Stimulated activated CD4-positive, alpha-beta T cell treated with anti-CD3 and anti-CD28 coated beads, Interleukin-1b, Interleukin-23, amount 100 ng/mL, for 48 hours (primary cell): ENCODE data around the gene MEF2B.
A peak's percentile ranks its signal among the peaks of the same experiment; 100 is the strongest.
"Not testable (repeated sequence)": the region's sequence is repeated elsewhere in the genome, so short reads cannot be mapped to it uniquely, and the experiment has no call there.

Experiments used
- DNase-seq: peaks from one replicate; pipeline ENCODE4 v3.0.0-alpha.2; 2020

The MEF2B gene

GRCh38 chr19:19192910-19193423 is 22.9 kb upstream of the MEF2B start:
- no peak for DNase-seq

DNA sequence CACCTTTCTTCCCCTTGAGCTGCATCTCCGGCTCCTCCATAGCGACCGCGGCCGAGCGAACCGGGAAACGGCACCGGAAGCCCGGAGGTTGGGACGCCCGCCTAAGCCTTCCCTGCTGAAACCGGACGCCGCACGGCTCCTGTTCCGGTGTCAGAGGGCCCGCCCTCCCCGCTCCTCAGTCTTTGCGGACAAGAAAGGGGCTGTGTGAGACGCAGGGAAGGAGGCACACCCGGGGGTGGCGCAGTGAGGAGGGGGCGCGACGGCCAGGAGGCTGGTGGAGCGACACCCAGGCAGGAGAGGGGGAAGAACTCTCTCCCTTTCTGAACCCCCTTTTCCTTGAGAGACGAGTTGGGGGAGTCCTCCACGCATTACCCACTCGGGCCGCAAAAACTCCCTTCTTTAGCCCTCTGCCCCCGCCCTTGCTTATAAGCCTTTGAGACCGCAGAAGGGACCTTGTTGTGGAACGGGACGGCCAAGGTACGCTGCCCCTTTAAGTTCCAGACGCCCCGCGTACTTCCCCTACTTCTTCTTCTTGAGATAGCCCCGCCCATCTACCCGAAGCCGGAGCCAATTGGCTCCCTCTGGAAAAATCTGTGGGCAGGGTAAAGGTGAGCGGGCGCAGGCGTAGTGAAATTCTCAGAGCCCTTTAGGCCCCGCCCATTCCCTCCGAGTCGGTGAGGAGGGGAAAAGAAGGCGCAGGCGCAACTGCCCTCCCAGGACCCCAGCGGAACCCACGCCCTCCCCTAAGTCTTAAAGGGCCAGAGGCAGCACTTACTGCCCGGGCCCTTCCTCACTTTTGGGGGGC is 22.2 kb upstream of the MEF2B start, which contains the start of the genes BORCS8 and RFXANK:
TSS of gene BORCS8 (minus strand) at position 75 of the 805 bp plus-strand sequence. CDS start at position 40, 35 bp downstream.
TSS of gene RFXANK (plus strand) at position 181 of the 805 bp plus-strand sequence. CDS start 1,689 bp downstream, outside the sequence.
- DNase-seq, result peak; percentile 99

- DNase-seq, result no peak
Measured at GRCh38 chr19:19191768-19192077, 21.7 kb upstream of the MEF2B start.

GRCh38 chr19:19186742-19187141 is 16.7 kb upstream of the MEF2B start:
- DNase-seq, result no peak

DNA sequence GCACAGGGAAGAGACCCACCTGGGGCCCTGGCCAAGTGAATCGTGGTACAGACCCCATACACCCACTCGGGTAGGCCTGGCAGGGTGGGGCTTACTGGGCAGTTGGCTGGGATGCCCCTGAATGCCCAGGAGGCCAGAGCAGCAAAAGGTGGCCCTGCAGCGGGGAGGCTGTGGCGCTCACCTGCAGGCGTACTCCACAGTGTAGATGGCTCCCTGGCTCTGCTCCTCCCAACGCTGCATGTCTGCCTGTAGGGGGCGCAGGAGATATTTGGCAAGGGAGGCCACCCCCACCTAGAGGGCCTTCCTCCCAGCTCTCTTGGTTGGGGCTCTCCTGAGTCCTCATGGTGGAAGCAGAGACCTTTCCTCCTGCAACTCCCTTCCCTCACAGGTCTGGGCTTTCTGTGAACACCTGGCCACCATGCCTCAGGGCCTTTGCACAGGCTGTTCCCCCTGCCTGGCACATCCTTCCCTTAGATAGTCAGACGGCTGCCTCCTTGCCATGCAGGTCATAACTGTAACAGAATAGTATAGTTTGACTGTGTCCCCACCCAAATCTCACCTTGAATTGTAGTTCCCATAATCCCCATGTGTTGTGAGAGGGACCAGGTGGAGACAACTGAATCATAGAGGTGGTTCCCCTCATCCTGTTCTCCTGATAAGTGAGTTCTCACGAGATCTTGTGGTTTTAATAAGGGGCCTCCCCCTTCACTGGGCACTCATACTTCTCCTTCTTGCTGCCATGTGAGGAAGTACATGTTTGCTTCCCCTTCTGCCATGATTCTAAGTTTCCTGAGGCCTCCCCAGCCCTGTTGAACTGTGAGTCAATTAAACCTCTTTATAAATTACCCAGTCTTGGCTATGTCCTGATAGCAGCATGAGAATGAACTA is 16.0 kb upstream of the MEF2B start:
- DNase-seq, result peak; percentile 59

GRCh38 chr19:19181488-19181998 is 11.5 kb upstream of the MEF2B start:
- no peak for DNase-seq

- no peak for DNase-seq
Measured at GRCh38 chr19:19179548-19180441, 9.7 kb upstream of the MEF2B start.

GRCh38 chr19:19176950-19177349 is 6.9 kb upstream of the MEF2B start:
- no peak for DNase-seq

DNA sequence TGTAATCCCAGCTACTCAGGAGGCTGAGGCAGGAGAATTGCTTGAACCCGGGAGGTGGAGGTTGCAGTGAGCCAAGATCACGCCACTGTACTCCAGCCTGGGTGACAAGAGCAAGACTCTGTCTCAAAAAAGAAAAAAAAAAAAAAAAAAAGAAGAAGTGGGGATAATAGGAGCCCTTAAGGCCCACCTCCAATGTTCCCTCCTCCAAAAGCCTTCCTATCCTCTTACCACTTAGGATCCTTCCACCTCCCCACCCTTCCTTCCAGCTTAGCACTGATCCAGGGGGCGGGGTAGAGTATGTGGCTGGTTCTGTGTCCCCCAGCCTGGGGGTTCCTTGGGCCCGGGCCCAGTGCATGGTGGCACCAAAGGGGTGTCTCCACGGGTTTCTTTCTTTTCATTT is 3.2 kb upstream of the MEF2B start:
- not testable (repeated sequence) for DNase-seq

- no peak for DNase-seq
Measured at GRCh38 chr19:19171821-19172532, 1.9 kb upstream of the MEF2B start.

DNA sequence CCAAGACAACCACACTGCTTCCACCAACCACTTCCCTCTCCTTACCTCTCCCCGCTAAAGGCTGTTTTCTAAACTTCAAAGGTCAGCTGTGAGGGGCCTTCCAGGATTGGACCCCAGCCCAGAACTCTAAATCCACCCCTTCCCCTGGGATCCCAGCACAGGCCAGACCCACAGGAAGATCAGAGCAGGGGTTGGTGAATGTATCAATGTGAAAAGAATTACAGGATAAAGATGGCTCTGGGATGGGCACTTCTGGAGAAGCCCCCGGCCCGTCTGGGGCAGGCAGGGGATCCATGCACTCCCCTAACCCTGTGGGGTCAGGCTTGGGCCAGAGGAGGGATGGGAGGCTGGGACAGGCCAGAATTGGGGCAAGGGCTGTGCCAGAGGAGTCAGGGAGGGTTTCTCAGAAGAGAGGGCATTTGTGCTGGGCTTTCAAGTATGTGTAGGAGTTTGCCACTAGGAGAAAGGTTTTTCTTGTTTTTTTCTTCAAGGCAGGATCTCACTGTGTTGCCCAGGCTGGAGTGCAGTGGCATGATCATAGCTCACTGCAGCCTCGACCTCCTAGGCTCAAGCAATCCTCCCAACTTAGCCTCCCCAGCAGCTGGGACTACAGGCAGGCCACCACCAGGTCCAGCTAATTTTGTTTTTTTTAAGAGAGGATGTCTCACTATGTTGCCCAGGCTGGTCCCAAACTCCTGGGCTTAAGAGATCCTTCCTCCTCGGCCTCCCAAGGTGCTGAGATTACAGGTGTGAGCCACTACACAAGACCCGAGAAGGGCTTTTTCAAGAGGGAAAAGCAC is 1.0 kb upstream of the MEF2B start:
- no peak for DNase-seq

GRCh38 chr19:19169236-19170052 is 619 bp downstream of the MEF2B start:
- DNase-seq, result no peak

DNA sequence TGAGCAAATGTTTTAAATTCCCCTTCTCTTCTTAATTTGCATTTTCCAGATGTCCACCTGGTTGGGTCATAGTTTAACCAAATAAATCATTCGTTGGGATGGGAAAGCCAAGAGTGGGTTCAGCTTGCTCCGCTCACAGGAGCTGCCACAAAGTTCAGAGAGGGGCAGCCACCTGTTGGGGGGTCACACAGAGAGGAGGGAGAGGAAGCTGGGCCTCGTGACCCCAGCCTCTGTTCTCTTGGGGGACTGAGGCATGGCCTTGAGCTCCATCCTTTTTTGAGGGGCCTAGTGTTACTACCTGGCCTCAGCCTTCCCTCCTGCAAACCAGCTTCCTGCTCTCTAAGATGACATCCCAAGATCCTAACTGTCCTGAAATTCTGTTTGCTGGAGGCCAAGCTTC is 2.5 kb downstream of the MEF2B start:
- no peak for DNase-seq

DNA sequence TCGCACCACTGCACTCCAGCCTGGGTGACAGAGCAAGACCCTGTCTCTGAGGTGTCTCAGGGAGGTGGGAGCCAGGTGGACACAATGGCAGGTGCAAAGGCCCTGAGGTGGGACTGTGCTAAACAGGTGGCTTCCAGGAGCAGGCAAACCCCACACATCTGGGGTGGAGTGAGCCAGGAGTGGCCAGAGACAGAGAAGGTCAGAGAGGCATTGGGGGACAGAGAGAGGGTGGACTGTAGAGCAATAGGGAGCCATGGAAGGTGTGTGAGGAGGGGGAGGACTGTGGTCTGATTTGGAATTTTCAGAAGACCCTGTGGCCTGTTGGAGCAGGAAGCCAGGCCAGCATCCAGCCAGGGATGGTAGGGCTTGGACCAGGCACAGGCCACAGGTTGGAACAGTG is 4.7 kb downstream of the MEF2B start:
- DNase-seq, result no peak

GRCh38 chr19:19162495-19162894 is 7.6 kb downstream of the MEF2B start:
- DNase-seq, result no peak

- DNase-seq, result no peak
Measured at GRCh38 chr19:19160461-19161035, 9.5 kb downstream of the MEF2B start.

DNA sequence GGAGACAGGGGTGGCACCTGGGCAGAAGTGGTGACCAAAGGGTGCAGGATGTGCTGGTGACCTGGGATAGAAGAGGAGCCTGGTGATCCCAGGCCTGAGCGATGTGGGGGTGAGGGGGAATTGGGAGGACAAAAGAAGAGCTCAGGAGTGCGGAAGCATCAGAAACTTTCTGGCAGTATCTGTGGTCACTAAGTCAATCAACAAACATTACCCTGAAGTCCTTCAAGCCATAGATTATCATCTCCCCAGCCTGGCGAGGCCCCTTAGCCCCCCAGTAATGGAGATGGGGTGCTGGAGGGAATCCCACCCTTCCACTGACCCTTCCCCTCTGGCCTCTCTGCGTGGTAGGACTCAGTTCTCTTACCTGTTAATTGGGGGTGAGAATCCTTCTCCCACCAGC is 10.5 kb downstream of the MEF2B start:
- DNase-seq, result no peak

- no peak for DNase-seq
Measured at GRCh38 chr19:19157808-19158207, 12.3 kb downstream of the MEF2B start.

DNA sequence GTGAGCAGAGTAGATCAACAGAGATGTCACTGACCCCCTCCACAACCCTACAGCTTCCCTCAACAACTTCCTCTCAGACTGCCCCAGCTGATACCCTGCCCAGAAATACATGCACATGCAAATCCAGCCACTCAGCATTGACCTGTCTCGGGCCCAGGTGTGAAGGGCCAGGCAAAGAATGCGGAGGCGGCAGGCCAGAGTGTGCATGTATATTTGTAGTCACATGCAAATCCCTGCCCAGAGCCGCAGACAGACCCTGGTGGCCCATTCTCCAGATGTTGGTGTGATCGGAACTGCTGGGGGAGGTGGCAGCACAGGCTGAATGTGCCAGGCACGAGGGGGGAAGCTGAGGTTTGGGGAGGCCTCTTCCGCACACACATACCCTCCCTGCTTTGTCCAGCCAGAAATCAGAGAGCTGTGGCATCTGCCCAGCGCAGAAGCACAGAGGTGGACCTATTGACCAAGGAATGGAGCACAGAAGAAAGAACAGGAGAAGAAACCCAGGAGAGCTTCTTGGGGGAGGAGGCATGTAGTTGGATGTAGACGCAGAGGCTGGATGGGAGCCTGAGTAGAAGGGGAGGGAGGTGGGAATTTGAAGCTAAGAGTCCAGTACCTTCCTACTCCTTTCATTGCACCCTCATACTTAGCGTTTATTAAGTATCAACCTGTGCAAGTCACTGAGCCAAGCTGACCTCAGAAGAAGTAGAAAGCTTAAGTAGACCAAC is 14.4 kb downstream of the MEF2B start:
- DNase-seq, result no peak
